MCF 10A (cell line): ENCODE data around the gene DSTN. TPM values are rescaled to one million over a fixed set of nuclear protein-coding genes. Genes with fewer than 3 reads are reported as not detected.

ENCODE experiments used
- BruUV-seq: library from RNA; stranded (reverse); fragments of 400-500 nt; replicated peaks from 2 replicates; lab custom pipeline; 2021; lab: Mats Ljungman, UMichigan
- CTCF ChIA-PET: fragments of 300-600 bp; sonication (Branson Sonifier 250); formaldehyde crosslinking; extraction: SDS; loops from one replicate; lab custom pipeline; 2021; ENCODE audit warnings: antibody characterized with exemption, inconsistent platforms; lab: Yijun Ruan, JAX
- POLR2A ChIA-PET: fragments of 300-600, 350-650 bp; sonication (Branson Sonifier 250); formaldehyde crosslinking; extraction: SDS; loops from one replicate; lab custom pipeline; 2020; ENCODE audit warnings: antibody characterized with exemption, inconsistent platforms; lab: Yijun Ruan, JAX
- DNase-seq: peaks from one replicate; pipeline ENCODE4 v3.0.0-alpha.2; 2018; ENCODE audit not compliant: unreplicated experiment
- H3K27ac Mint-ChIP-seq: one replicate; pipeline ENCODE4 v1.8.0; 2022; ENCODE audit warnings: mild to moderate bottlenecking, low read depth, mixed read lengths; ENCODE audit not compliant: unreplicated experiment
- H3K27me3 Mint-ChIP-seq: one replicate; pipeline ENCODE4 v1.8.0; 2022; ENCODE audit warnings: mixed read lengths; ENCODE audit not compliant: insufficient read depth, unreplicated experiment
- H3K36me3 Mint-ChIP-seq: one replicate; pipeline ENCODE4 v1.8.0; 2022; ENCODE audit warnings: mild to moderate bottlenecking, moderate library complexity, mixed read lengths; ENCODE audit not compliant: insufficient read depth, unreplicated experiment
- H3K4me1 Mint-ChIP-seq: one replicate; pipeline ENCODE4 v1.8.0; 2022; ENCODE audit warnings: mixed read lengths; ENCODE audit not compliant: insufficient read depth, unreplicated experiment
- H3K4me3 Mint-ChIP-seq: one replicate; pipeline ENCODE4 v1.8.0; 2022; ENCODE audit warnings: mild to moderate bottlenecking, moderate library complexity, mixed read lengths; ENCODE audit not compliant: unreplicated experiment
- H3K9me3 Mint-ChIP-seq: one replicate; pipeline ENCODE4 v1.8.0; 2022; ENCODE audit warnings: mixed read lengths; ENCODE audit not compliant: unreplicated experiment
- intact Hi-C: fragments of 100-400 bp; cut with micrococcal nuclease; formaldehyde crosslinking; loops from 2 replicates; pipeline ENCODE4 v1.14.1; 2022
- total RNA-seq: library from RNA; stranded (reverse); gene quantifications from 2 replicates; pipeline ENCODE4 v1.2.3, GENCODE V29; 2022
- TF ChIP-seq, protein P1 (sequence below): fragments of 200-600 bp; IDR thresholded peaks from one replicate; pipeline ENCODE4 v1.8.0; 2022; ENCODE audit warnings: antibody characterized with exemption, mild to moderate bottlenecking; ENCODE audit not compliant: unreplicated experiment

Gene DSTN
- total RNA-seq, 1 experiment from 2014 or later: 280 TPM

DNA sequence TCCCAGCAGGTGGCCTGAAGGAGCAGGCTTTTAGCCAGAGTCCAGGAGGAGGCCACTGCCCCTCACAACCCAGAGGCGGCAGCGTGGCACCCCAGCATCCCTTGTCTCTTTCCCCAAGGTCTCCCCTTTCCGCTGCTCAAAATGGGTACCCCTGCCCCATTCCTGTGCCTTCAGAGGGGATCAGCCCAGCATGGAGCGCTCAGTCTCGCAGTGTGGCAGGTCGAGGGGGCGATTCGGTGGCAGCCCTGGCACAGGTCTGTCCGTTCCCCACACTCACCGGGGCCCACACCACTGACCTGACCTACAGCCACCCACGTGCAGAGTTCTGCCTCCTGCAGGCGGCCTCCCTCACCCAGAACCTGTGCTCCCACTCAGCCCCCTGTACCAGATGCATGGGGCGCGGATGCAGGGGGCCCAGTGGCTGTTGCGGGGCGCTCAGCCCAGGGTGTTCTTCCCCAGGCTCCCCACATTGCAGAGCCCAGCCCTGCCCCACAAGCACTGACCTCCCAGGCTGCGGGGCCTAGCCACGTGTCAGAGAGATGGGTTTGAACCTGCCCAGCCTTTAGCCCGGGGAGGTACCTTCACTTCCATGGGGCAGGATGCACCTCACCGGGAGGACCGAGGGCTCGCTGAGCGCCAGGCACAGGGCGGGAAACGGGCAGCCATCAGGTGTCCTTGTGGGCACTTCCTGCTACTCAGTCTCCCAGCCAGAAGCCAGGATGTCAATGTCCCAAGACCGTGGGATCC lies 41.8 kb downstream of the DSTN start:
- H3K36me3 Mint-ChIP-seq: peaks cover 76% of the 10 kb centered on the region
- no peaks in the 10 kb centered on the region for H3K27me3 Mint-ChIP-seq
- TF ChIP-seq, protein P1, sequence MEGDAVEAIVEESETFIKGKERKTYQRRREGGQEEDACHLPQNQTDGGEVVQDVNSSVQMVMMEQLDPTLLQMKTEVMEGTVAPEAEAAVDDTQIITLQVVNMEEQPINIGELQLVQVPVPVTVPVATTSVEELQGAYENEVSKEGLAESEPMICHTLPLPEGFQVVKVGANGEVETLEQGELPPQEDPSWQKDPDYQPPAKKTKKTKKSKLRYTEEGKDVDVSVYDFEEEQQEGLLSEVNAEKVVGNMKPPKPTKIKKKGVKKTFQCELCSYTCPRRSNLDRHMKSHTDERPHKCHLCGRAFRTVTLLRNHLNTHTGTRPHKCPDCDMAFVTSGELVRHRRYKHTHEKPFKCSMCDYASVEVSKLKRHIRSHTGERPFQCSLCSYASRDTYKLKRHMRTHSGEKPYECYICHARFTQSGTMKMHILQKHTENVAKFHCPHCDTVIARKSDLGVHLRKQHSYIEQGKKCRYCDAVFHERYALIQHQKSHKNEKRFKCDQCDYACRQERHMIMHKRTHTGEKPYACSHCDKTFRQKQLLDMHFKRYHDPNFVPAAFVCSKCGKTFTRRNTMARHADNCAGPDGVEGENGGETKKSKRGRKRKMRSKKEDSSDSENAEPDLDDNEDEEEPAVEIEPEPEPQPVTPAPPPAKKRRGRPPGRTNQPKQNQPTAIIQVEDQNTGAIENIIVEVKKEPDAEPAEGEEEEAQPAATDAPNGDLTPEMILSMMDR: no peak
- intact Hi-C loops: loop anchor here (1.0 to 5.0 kb wide), 3 partner anchors 39 to 287 kb away; partner anchors contain the start of gene DSTN
- no peaks in the 10 kb centered on the region for H3K9me3 Mint-ChIP-seq
- H3K27ac Mint-ChIP-seq: peak overlapping the region; percentile 93
- POLR2A ChIA-PET: interaction anchor here (1.0 to 3.2 kb wide), 7 partner anchors 25 to 79 kb away, joined by 3 to 32 read pairs (median 7); partner anchors contain the start of gene DSTN
- no peak overlapping the region for H3K4me3 Mint-ChIP-seq
- DNase-seq: peak; percentile 68
- peaks cover 7% of the 10 kb centered on the region for H3K4me1 Mint-ChIP-seq
- BruUV-seq: no TSS peak
- CTCF ChIA-PET: interaction anchor here (1.2 to 4.9 kb wide), 12 partner anchors 9 to 286 kb away, joined by 3 to 26 read pairs (median 9); no protein-coding TSS in a partner anchor

DNA sequence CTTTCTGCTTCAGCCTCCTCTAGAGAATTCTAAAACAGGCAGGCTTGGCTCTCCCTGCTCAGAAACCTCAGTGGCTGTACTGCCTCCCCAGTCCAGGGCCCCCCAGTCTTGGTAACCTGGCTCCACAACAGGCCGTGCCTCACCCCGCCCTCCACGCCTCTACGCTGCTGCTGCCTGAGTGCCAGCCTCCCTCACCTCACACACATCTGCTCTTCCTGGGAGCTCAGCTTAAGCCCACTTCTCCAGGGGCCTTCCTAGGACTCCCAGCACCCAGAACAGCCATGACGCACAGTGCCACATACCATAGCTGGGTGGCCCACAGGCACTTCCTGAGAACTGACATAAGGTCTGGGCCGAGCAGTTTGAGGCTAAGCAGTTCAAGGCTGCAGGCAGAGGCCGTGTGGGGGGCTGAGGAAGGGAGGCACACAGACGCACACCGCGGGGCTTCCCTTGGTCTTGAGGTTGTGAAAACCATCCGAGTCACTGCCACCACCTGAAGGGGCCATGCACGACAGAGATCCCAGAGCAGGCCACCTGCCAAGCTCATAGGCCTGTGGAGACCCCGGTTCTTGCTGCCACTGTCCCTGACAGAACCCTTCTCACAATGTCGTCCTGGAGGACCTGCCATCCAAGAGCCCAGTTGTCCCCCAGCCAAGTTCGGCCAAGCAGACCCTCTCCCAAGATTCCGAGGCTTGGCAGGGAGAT lies 42.6 kb downstream of the DSTN start:
- H3K27ac Mint-ChIP-seq: peak overlapping the region; percentile 93
- TF ChIP-seq, protein P1: no peak
- H3K4me1 Mint-ChIP-seq: peaks cover 7% of the 10 kb centered on the region
- BruUV-seq: no TSS peak
- H3K27me3 Mint-ChIP-seq: no peaks in the 10 kb centered on the region
- peak; percentile 33 for DNase-seq
- CTCF ChIA-PET: interaction anchor here (0.5 to 1.6 kb wide), 3 partner anchors 19 to 107 kb away, joined by 3 to 5 read pairs (median 5); no protein-coding TSS in a partner anchor
- H3K9me3 Mint-ChIP-seq: no peaks in the 10 kb centered on the region
- no peak overlapping the region for H3K4me3 Mint-ChIP-seq
- intact Hi-C loops: loop anchor here (5.0 kb wide), 1 partner anchor 40 kb away; the partner anchor contains the start of gene DSTN
- H3K36me3 Mint-ChIP-seq: peaks cover 69% of the 10 kb centered on the region
- POLR2A ChIA-PET: interaction anchor here (0.9 to 1.5 kb wide), 5 partner anchors 8 to 76 kb away, joined by 3 to 7 read pairs (median 3); partner anchors contain the start of gene DSTN

GRCh38 chr20:17612992-17613327 lies 43.1 kb downstream of the DSTN start:
- no peaks in the 10 kb centered on the region for H3K27me3 Mint-ChIP-seq
- no peak overlapping the region for H3K4me3 Mint-ChIP-seq
- intact Hi-C loops: loop anchor here (5.0 kb wide), 1 partner anchor 41 kb away; the partner anchor contains the start of gene DSTN
- TF ChIP-seq, protein P1: no peak
- DNase-seq: no peak
- H3K9me3 Mint-ChIP-seq: no peaks in the 10 kb centered on the region
- CTCF ChIA-PET: interaction anchor here (0.5 to 1.6 kb wide), 3 partner anchors 20 to 108 kb away, joined by 3 to 5 read pairs (median 5); no protein-coding TSS in a partner anchor
- peak overlapping the region; percentile 93 for H3K27ac Mint-ChIP-seq
- no TSS peak for BruUV-seq
- peaks cover 7% of the 10 kb centered on the region for H3K4me1 Mint-ChIP-seq
- H3K36me3 Mint-ChIP-seq: peaks cover 64% of the 10 kb centered on the region
- POLR2A ChIA-PET: interaction anchor here (0.6 to 1.5 kb wide), 6 partner anchors 9 to 76 kb away, joined by 3 to 7 read pairs (median 3); partner anchors contain the start of gene DSTN
